ENCODE results near the gene ANKRD33B.

ANKRD33B gene

GRCh38 chr5:10660135-10660534, 96.3 kb downstream of the ANKRD33B start:
- H3K4ac ChIP-seq (ENCODE audit: low read depth in 1 of 2, low read length in 2 of 2) = no peak overlapping the region
- no peak overlapping the region for H2BK15ac ChIP-seq (ENCODE audit: low read depth, poor library complexity, severe bottlenecking)
- peaks cover 3% of the 10 kb centered on the region for H3K79me1 ChIP-seq (replicated peaks; ENCODE audit: low read length, poor library complexity, severe bottlenecking)
- no peak overlapping the region for H2AFZ ChIP-seq (ENCODE audit: low read depth, low read length)
- H4K8ac ChIP-seq (ENCODE audit: low read length) = no peak overlapping the region
- H2BK12ac ChIP-seq (ENCODE audit: low read length in 2 of 2) = no peak overlapping the region
- peaks cover 9% of the 10 kb centered on the region for H3K4me1 ChIP-seq (ENCODE audit: control insufficient read depth, insufficient read depth, low read depth, low read length)
- no peaks in the 10 kb centered on the region for H3K9me3 ChIP-seq (ENCODE audit: control insufficient read depth, low read length)
- no peak overlapping the region for H3K14ac ChIP-seq (ENCODE audit: low read length in 2 of 2)
- H3K36me3 ChIP-seq (ENCODE audit: control insufficient read depth in 1 of 2, insufficient read depth in 2 of 2, low read depth in 1 of 2, low read length in 2 of 2) = peaks cover 5 to 13% of the 10 kb centered on the region in 2 experiments
- H3K27me3 ChIP-seq (ENCODE audit: control insufficient read depth in 1 of 2, insufficient read depth in 1 of 2, low read length in 2 of 2) = peaks cover 0 to 27% of the 10 kb centered on the region in 2 experiments
- H3K23ac ChIP-seq (ENCODE audit: low read length in 2 of 2) = no peak overlapping the region
- no peak for DNase-seq
- no peak overlapping the region for H2BK120ac ChIP-seq (ENCODE audit: low read depth, low read length)
- no peak overlapping the region for H3K27ac ChIP-seq (ENCODE audit: low read length, poor library complexity, severe bottlenecking)
- no peak overlapping the region for H3K18ac ChIP-seq (ENCODE audit: low read depth in 1 of 2, low read length in 2 of 2)
- no peak overlapping the region for H4K91ac ChIP-seq (ENCODE audit: low read length)
- H3K4me2 ChIP-seq (ENCODE audit: low read length, poor library complexity, severe bottlenecking) = no peak overlapping the region
- no CpG with 5 or more reads among the region's 3 CpGs for WGBS
- no peak overlapping the region for H3K9ac ChIP-seq (ENCODE audit: low read length)
- no peak overlapping the region for H2AK5ac ChIP-seq (ENCODE audit: low read length, severe bottlenecking)
- no peak overlapping the region for H3K4me3 ChIP-seq (ENCODE audit: insufficient read depth in 1 of 2, low read depth in 1 of 2, low read length in 2 of 2)
- no peak overlapping the region for H2BK5ac ChIP-seq (ENCODE audit: low read depth, low read length, poor library complexity, severe bottlenecking)

GRCh38 chr5:10660720-10661387, 97.0 kb downstream of the ANKRD33B start:
- no peak overlapping the region for H3K9ac ChIP-seq (ENCODE audit: low read length)
- no peak overlapping the region for H3K4ac ChIP-seq (ENCODE audit: low read depth in 1 of 2, low read length in 2 of 2)
- no peak overlapping the region for H2AFZ ChIP-seq (ENCODE audit: low read depth, low read length)
- no peak overlapping the region for H2BK15ac ChIP-seq (ENCODE audit: low read depth, poor library complexity, severe bottlenecking)
- H2BK120ac ChIP-seq (ENCODE audit: low read depth, low read length) = no peak overlapping the region
- no peak overlapping the region for H3K4me2 ChIP-seq (ENCODE audit: low read length, poor library complexity, severe bottlenecking)
- peaks cover 3% of the 10 kb centered on the region for H3K79me1 ChIP-seq (replicated peaks; ENCODE audit: low read length, poor library complexity, severe bottlenecking)
- H3K18ac ChIP-seq (ENCODE audit: low read depth in 1 of 2, low read length in 2 of 2) = no peak overlapping the region
- WGBS = 92% methylated on average over 15 of the region's 15 CpGs
- peaks cover 9% of the 10 kb centered on the region for H3K4me1 ChIP-seq (ENCODE audit: control insufficient read depth, insufficient read depth, low read depth, low read length)
- no peak overlapping the region for H2AK5ac ChIP-seq (ENCODE audit: low read length, severe bottlenecking)
- no peak overlapping the region for H3K27ac ChIP-seq (ENCODE audit: low read length, poor library complexity, severe bottlenecking)
- no peak overlapping the region for H2BK5ac ChIP-seq (ENCODE audit: low read depth, low read length, poor library complexity, severe bottlenecking)
- no peak overlapping the region for H2BK12ac ChIP-seq (ENCODE audit: low read length in 2 of 2)
- H4K91ac ChIP-seq (ENCODE audit: low read length) = no peak overlapping the region
- H3K14ac ChIP-seq (ENCODE audit: low read length in 2 of 2) = no peak overlapping the region
- no peaks in the 10 kb centered on the region for H3K9me3 ChIP-seq (ENCODE audit: control insufficient read depth, low read length)
- peaks cover 0 to 30% of the 10 kb centered on the region in 2 experiments for H3K27me3 ChIP-seq (ENCODE audit: control insufficient read depth in 1 of 2, insufficient read depth in 1 of 2, low read length in 2 of 2)
- no peak overlapping the region for H3K4me3 ChIP-seq (ENCODE audit: insufficient read depth in 1 of 2, low read depth in 1 of 2, low read length in 2 of 2)
- DNase-seq = no peak
- H4K8ac ChIP-seq (ENCODE audit: low read length) = no peak overlapping the region
- no peak overlapping the region for H3K23ac ChIP-seq (ENCODE audit: low read length in 2 of 2)
- H3K36me3 ChIP-seq (ENCODE audit: control insufficient read depth in 1 of 2, insufficient read depth in 2 of 2, low read depth in 1 of 2, low read length in 2 of 2) = peaks cover 0 to 6% of the 10 kb centered on the region in 2 experiments

DNA sequence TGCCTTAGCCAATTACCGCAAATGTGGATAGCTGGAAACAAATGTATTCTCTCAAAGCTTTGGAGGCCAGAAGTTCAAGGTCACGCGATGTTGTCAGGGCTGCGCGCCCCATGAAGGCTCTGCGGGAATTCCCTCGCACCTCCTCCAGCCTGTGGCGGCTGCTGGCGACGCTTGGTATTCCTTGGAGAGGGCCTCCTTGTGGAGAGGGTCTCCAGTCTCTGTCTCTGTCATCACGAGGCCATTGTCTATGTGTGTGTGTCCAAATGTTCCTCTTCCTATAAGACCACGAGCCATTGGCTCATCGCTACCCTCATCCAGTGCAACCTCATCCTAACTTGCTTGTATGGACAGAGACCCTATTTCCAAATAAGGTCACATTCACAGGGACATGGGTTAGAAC, 97.5 kb downstream of the ANKRD33B start:
- H2AK5ac ChIP-seq (ENCODE audit: low read length, severe bottlenecking) = no peak overlapping the region
- no peak overlapping the region for H3K14ac ChIP-seq (ENCODE audit: low read length in 2 of 2)
- no peak overlapping the region for H2BK15ac ChIP-seq (ENCODE audit: low read depth, poor library complexity, severe bottlenecking)
- H3K27ac ChIP-seq (ENCODE audit: low read length, poor library complexity, severe bottlenecking) = no peak overlapping the region
- H2BK120ac ChIP-seq (ENCODE audit: low read depth, low read length) = no peak overlapping the region
- H2BK12ac ChIP-seq (ENCODE audit: low read length in 2 of 2) = no peak overlapping the region
- no peak overlapping the region for H4K8ac ChIP-seq (ENCODE audit: low read length)
- no peak overlapping the region for H2AFZ ChIP-seq (ENCODE audit: low read depth, low read length)
- no peak overlapping the region for H3K4ac ChIP-seq (ENCODE audit: low read depth in 1 of 2, low read length in 2 of 2)
- H2BK5ac ChIP-seq (ENCODE audit: low read depth, low read length, poor library complexity, severe bottlenecking) = no peak overlapping the region
- H3K4me3 ChIP-seq (ENCODE audit: insufficient read depth in 1 of 2, low read depth in 1 of 2, low read length in 2 of 2) = no peak overlapping the region
- peaks cover 0 to 30% of the 10 kb centered on the region in 2 experiments for H3K27me3 ChIP-seq (ENCODE audit: control insufficient read depth in 1 of 2, insufficient read depth in 1 of 2, low read length in 2 of 2)
- H3K18ac ChIP-seq (ENCODE audit: low read depth in 1 of 2, low read length in 2 of 2) = no peak overlapping the region
- peaks cover 6% of the 10 kb centered on the region for H3K4me1 ChIP-seq (ENCODE audit: control insufficient read depth, insufficient read depth, low read depth, low read length)
- H3K4me2 ChIP-seq (ENCODE audit: low read length, poor library complexity, severe bottlenecking) = no peak overlapping the region
- DNase-seq = no peak
- no peak overlapping the region for H3K9ac ChIP-seq (ENCODE audit: low read length)
- no peak overlapping the region for H4K91ac ChIP-seq (ENCODE audit: low read length)
- H3K9me3 ChIP-seq (ENCODE audit: control insufficient read depth, low read length) = no peaks in the 10 kb centered on the region
- H3K79me1 ChIP-seq (replicated peaks; ENCODE audit: low read length, poor library complexity, severe bottlenecking) = peaks cover under 1% of the 10 kb centered on the region
- peaks cover 0 to 2% of the 10 kb centered on the region in 2 experiments for H3K36me3 ChIP-seq (ENCODE audit: control insufficient read depth in 1 of 2, insufficient read depth in 2 of 2, low read depth in 1 of 2, low read length in 2 of 2)
- H3K23ac ChIP-seq (ENCODE audit: low read length in 2 of 2) = no peak overlapping the region
- 97% methylated on average over 13 of the region's 13 CpGs for WGBS

DNA sequence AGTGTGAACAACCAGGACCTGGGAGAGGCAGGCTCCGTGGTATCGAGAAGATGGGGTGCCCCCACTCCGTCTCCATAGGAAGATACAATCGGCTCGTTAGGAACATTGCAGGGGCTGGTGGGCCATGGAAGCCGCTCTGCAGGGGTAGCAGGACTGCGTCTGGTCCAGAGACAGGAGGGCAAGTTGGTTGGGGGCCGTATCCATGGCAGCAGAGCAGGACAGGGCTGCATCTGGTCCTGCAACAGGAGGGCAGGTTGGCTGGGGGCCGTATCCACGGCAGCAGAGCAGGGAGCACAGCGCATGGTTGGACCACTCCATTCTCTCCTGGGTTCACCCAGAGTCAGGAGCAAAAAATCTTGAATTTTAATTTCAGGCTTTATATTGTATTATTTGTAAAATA, 98.2 kb downstream of the ANKRD33B start:
- Histone ChIP-seq H3K4me1 (ENCODE audit: control insufficient read depth, insufficient read depth, low read depth, low read length) (peaks cover 5% of the 10 kb centered on the region), H3K9ac (ENCODE audit: low read length) (no peak overlapping the region), H2BK5ac (ENCODE audit: low read depth, low read length, poor library complexity, severe bottlenecking) (no peak overlapping the region), H4K8ac (ENCODE audit: low read length) (no peak overlapping the region), H3K14ac (ENCODE audit: low read length in 2 of 2) (no peak overlapping the region), H3K27ac (ENCODE audit: low read length, poor library complexity, severe bottlenecking) (no peak overlapping the region), H3K4me3 (ENCODE audit: insufficient read depth in 1 of 2, low read depth in 1 of 2, low read length in 2 of 2) (no peak overlapping the region), H3K4ac (ENCODE audit: low read depth in 1 of 2, low read length in 2 of 2) (no peak overlapping the region), H3K23ac (ENCODE audit: low read length in 2 of 2) (no peak overlapping the region), H2AFZ (ENCODE audit: low read depth, low read length) (no peak overlapping the region), H2AK5ac (ENCODE audit: low read length, severe bottlenecking) (no peak overlapping the region), H4K91ac (ENCODE audit: low read length) (no peak overlapping the region), H2BK15ac (ENCODE audit: low read depth, poor library complexity, severe bottlenecking) (no peak overlapping the region), H2BK120ac (ENCODE audit: low read depth, low read length) (no peak overlapping the region), H3K4me2 (ENCODE audit: low read length, poor library complexity, severe bottlenecking) (no peak overlapping the region), H3K79me1 (replicated peaks; ENCODE audit: low read length, poor library complexity, severe bottlenecking) (no peaks in the 10 kb centered on the region), H3K18ac (ENCODE audit: low read depth in 1 of 2, low read length in 2 of 2) (no peak overlapping the region), H3K27me3 (ENCODE audit: control insufficient read depth in 1 of 2, insufficient read depth in 1 of 2, low read length in 2 of 2) (peaks cover 0 to 30% of the 10 kb centered on the region in 2 experiments), H3K36me3 (ENCODE audit: control insufficient read depth in 1 of 2, insufficient read depth in 2 of 2, low read depth in 1 of 2, low read length in 2 of 2) (no peaks in the 10 kb centered on the region), H3K9me3 (ENCODE audit: control insufficient read depth, low read length) (no peaks in the 10 kb centered on the region), H2BK12ac (ENCODE audit: low read length in 2 of 2) (no peak overlapping the region)
- 89% methylated on average over 10 of the region's 11 CpGs for WGBS
- no peak for DNase-seq
